Fibroblast of lung (primary cell): ENCODE results near the gene MEIOSIN. TPM values are rescaled to one million over a fixed set of nuclear protein-coding genes. Genes with fewer than 3 reads are reported as not detected.

Experiments used
- DNase-seq, 2 donors: peaks; one replicate each; pipeline versions ENCODE4 v3.0.0 to v3.0.0-alpha.2; 2010; ENCODE audit warnings: low read depth in 2 of 2
- H2AFZ ChIP-seq: 2 replicates; pipeline ENCODE4 v1.5.1; 2012; ENCODE audit warnings: low read length, control low read depth, inconsistent platforms
- H3K27ac ChIP-seq: 2 replicates; pipeline ENCODE4 v1.5.1; 2011; ENCODE audit warnings: low read length, control low read depth; ENCODE audit not compliant: insufficient read depth
- H3K27me3 ChIP-seq: 2 replicates; pipeline ENCODE4 v1.5.1; 2011; ENCODE audit warnings: mild to moderate bottlenecking, low read length; ENCODE audit not compliant: control insufficient read depth, insufficient read depth
- H3K36me3 ChIP-seq: 2 replicates; pipeline ENCODE4 v1.5.1; 2011; ENCODE audit warnings: low read length; ENCODE audit not compliant: control insufficient read depth, insufficient read depth
- H3K4me1 ChIP-seq: 2 replicates; pipeline ENCODE4 v1.5.1; 2011; ENCODE audit warnings: low read length; ENCODE audit not compliant: control insufficient read depth, insufficient read depth; ENCODE audit errors: extremely low read depth
- H3K4me2 ChIP-seq: 2 replicates; pipeline ENCODE4 v1.5.1; 2011; ENCODE audit warnings: low read length, control low read depth; ENCODE audit not compliant: insufficient read depth; ENCODE audit errors: extremely low read depth
- H3K4me3 ChIP-seq, 4 experiments: fragments of 200-600 bp in 1 of 4; sonication (generic) in 1 of 4; replicated peaks in 1 of 4; 2 replicates each; pipeline ENCODE4 v1.5.1; 2011 to 2016; ENCODE audit warnings: low read length in 4 of 4, low read depth in 3 of 4, mild to moderate bottlenecking in 3 of 4, control low read depth in 2 of 4, inconsistent platforms in 1 of 4, mixed read lengths in 1 of 4; ENCODE audit not compliant: insufficient read depth in 1 of 4; ENCODE audit errors: control extremely low read depth in 1 of 4
- H3K79me2 ChIP-seq: 2 replicates; pipeline ENCODE4 v1.5.1; 2012; ENCODE audit warnings: mild to moderate bottlenecking, low read length, inconsistent platforms; ENCODE audit not compliant: control insufficient read depth, insufficient read depth
- H3K9ac ChIP-seq: 2 replicates; pipeline ENCODE4 v1.5.1; 2011; ENCODE audit warnings: mild to moderate bottlenecking, low read length, control low read depth; ENCODE audit not compliant: insufficient read depth
- H3K9me3 ChIP-seq: 2 replicates; pipeline ENCODE4 v1.5.1; 2012; ENCODE audit warnings: low read depth, low read length; ENCODE audit not compliant: control insufficient read depth, insufficient read depth
- H4K20me1 ChIP-seq: 2 replicates; pipeline ENCODE4 v1.5.1; 2011; ENCODE audit warnings: low read length; ENCODE audit not compliant: control insufficient read depth, insufficient read depth; ENCODE audit errors: extremely low read depth
- CTCF ChIP-seq, 2 donors: IDR thresholded peaks in 1 of 2; conservative IDR thresholded peaks in 1 of 2; 1 replicate in 1 of 2; 2 replicates in 1 of 2; pipeline ENCODE4 v1.5.1; 2011 to 2012; ENCODE audit warnings: low read length in 2 of 2, control low read depth in 1 of 2, inconsistent platforms in 1 of 2, low read depth in 1 of 2, mild to moderate bottlenecking in 1 of 2
- EZH2 ChIP-seq: IDR thresholded peaks from 2 replicates; pipeline ENCODE4 v1.5.1; 2012; ENCODE audit warnings: low read length, control low read depth, mild to moderate bottlenecking; ENCODE audit errors: missing control alignments
- polyA plus RNA-seq, 2 donors: library from polyadenylated mRNA; depleted of rRNA in 1 of 2; stranded (reverse) in 1 of 2; unstranded in 1 of 2; fragments of >200 nt; gene quantifications; 2 replicates each; pipeline ENCODE4 v1.2.1, GENCODE V29; 2011 to 2012; ENCODE audit warnings: missing spikeins in 1 of 2
- total RNA-seq: library from RNA; depleted of rRNA; stranded (reverse); fragments of >200 nt; gene quantifications from 2 replicates; pipeline ENCODE4 v1.2.1, GENCODE V29; 2014

The MEIOSIN gene
- total and polyA plus RNA-seq, 2 donors (not counting 1 experiment from before 2014, with no cell fraction given) = not detected

GRCh38 chr19:45730368-45731288 is 2.6 kb upstream of the MEIOSIN start, which contains the start of gene FBXO46:
TSS of gene FBXO46 (minus strand) at chr19:45730896. CDS start at chr19:45713495, 17,401 bp downstream.
- H3K27me3 ChIP-seq = no peaks in the 10 kb centered on the region
- H3K9me3 ChIP-seq = no peaks in the 10 kb centered on the region
- DNase-seq = peak; percentile 98 to 99
- no peaks in the 10 kb centered on the region for H3K36me3 ChIP-seq
- H4K20me1 ChIP-seq = no peaks in the 10 kb centered on the region
- H3K4me1 ChIP-seq = no peaks in the 10 kb centered on the region
- TF ChIP-seq EZH2 (no peak), CTCF (conservative IDR thresholded peaks at IDR 0.05 in 1 of 2, IDR thresholded peaks at IDR 0.05 in 1 of 2; ENCODE audit: low read depth in 1 of 2, low read length in 2 of 2) (peak; percentile 9 to 25)
- peak within 1 kb of the TSS; percentile 76 for H3K9ac ChIP-seq
- peak within 1 kb of the TSS; percentile 79 to 94 (median 86) for H3K4me3 ChIP-seq
- H3K27ac ChIP-seq = peak within 1 kb of the TSS; percentile 56
- peak within 1 kb of the TSS; percentile 79 for H3K4me2 ChIP-seq
- peaks cover 23% of the 10 kb centered on the region for H3K79me2 ChIP-seq
- peak within 1 kb of the TSS; percentile 73 for H2AFZ ChIP-seq

- H2AFZ ChIP-seq = no peak overlapping the region
- DNase-seq = no peak
- no peak overlapping the region for H3K4me3 ChIP-seq
- H3K9ac ChIP-seq = no peak overlapping the region
- H3K36me3 ChIP-seq = no peaks in the 10 kb centered on the region
- H3K4me1 ChIP-seq = no peaks in the 10 kb centered on the region
- TF ChIP-seq EZH2 (no peak), CTCF (conservative IDR thresholded peaks at IDR 0.05 in 1 of 2, IDR thresholded peaks at IDR 0.05 in 1 of 2; ENCODE audit: low read depth in 1 of 2, low read length in 2 of 2) (no peak)
- no peak overlapping the region for H3K4me2 ChIP-seq
- H3K27me3 ChIP-seq = peaks cover 7% of the 10 kb centered on the region
- H3K79me2 ChIP-seq = no peaks in the 10 kb centered on the region
- H4K20me1 ChIP-seq = no peaks in the 10 kb centered on the region
- no peaks in the 10 kb centered on the region for H3K9me3 ChIP-seq
- no peak overlapping the region for H3K27ac ChIP-seq
These were observed 6.5 kb downstream of the MEIOSIN start for GRCh38 chr19:45739498-45740439.

GRCh38 chr19:45742969-45743368 is 9.7 kb downstream of the MEIOSIN start:
- H2AFZ ChIP-seq = no peak overlapping the region
- no peaks in the 10 kb centered on the region for H3K36me3 ChIP-seq
- no peaks in the 10 kb centered on the region for H3K4me1 ChIP-seq
- no peak overlapping the region for H3K9ac ChIP-seq
- no peak overlapping the region for H3K27ac ChIP-seq
- H3K79me2 ChIP-seq = no peaks in the 10 kb centered on the region
- no peak overlapping the region for H3K4me3 ChIP-seq
- no peak for TF ChIP-seq EZH2
- no peak for TF ChIP-seq CTCF (conservative IDR thresholded peaks at IDR 0.05 in 1 of 2, IDR thresholded peaks at IDR 0.05 in 1 of 2; ENCODE audit: low read depth in 1 of 2, low read length in 2 of 2)
- H3K27me3 ChIP-seq = peaks cover 15% of the 10 kb centered on the region
- DNase-seq = no peak
- no peaks in the 10 kb centered on the region for H3K9me3 ChIP-seq
- no peak overlapping the region for H3K4me2 ChIP-seq
- H4K20me1 ChIP-seq = no peaks in the 10 kb centered on the region
